Mesothelial cell of epicardium (in vitro differentiated cells): ENCODE results near the gene GLB1L3. TPM values are rescaled to one million over a fixed set of nuclear protein-coding genes. Genes with fewer than 3 reads are reported as not detected.
A peak's percentile ranks its signal among the peaks of the same experiment; 100 is the strongest.
"Not testable (repeated sequence)": the region's sequence is repeated elsewhere in the genome, so short reads cannot be mapped to it uniquely, and the experiment has no call there.

Experiments used
- DNase-seq, 2 experiments: peaks; one replicate each; pipeline ENCODE4 v3.0.0; 2021; ENCODE audit warnings: low spot score in 2 of 2; ENCODE audit not compliant: unreplicated experiment in 2 of 2
- H3K27ac Mint-ChIP-seq: 2 replicates; pipeline ENCODE4 v1.8.0; 2021; ENCODE audit warnings: mixed read lengths
- H3K27me3 Mint-ChIP-seq: 2 replicates; pipeline ENCODE4 v1.8.0; 2021; ENCODE audit warnings: low read depth, mixed read lengths
- H3K36me3 Mint-ChIP-seq: 2 replicates; pipeline ENCODE4 v1.8.0; 2021; ENCODE audit warnings: mixed read lengths
- H3K4me1 Mint-ChIP-seq: 2 replicates; pipeline ENCODE4 v1.8.0; 2021; ENCODE audit warnings: mixed read lengths
- H3K4me3 Mint-ChIP-seq: 2 replicates; pipeline ENCODE4 v1.8.0; 2021; ENCODE audit warnings: mild to moderate bottlenecking, moderate library complexity, mixed read lengths
- H3K9me3 Mint-ChIP-seq: 2 replicates; pipeline ENCODE4 v1.8.0; 2021; ENCODE audit warnings: mixed read lengths
- total RNA-seq: library from RNA; stranded (reverse); gene quantifications from 3 replicates; pipeline ENCODE4 v1.2.1, GENCODE V29; 2021
- TF ChIP-seq, protein P1 (sequence below): fragments of 200-600 bp; sonication (generic); IDR thresholded peaks from one replicate; pipeline ENCODE4 v1.5.0; 2021; ENCODE audit warnings: antibody characterized with exemption; ENCODE audit not compliant: unreplicated experiment

The GLB1L3 gene
- total RNA-seq, 1 donor from 2014 or later = not detected

DNA sequence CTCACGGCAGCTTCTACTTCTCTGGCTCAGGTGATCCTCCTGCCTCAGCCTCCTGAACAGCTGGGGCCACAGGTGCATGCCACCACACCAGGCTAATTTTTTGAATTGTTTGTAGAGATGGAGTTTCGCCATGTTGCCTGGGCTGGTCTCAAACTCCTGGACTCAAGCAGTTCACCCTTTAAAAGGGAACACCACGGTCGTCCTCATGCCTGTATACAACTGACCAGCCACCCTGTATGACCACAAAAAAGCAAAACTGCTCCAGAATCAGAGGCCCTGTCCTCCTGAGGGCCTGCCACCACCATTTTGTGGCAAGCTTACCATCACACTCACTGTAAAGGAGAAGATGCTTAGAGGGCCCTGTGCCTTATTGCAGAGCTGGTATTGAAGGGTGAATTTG, 2.2 kb downstream of the GLB1L3 start:
- H3K4me1 Mint-ChIP-seq = peaks cover 15% of the 10 kb centered on the region
- TF ChIP-seq, protein P1, sequence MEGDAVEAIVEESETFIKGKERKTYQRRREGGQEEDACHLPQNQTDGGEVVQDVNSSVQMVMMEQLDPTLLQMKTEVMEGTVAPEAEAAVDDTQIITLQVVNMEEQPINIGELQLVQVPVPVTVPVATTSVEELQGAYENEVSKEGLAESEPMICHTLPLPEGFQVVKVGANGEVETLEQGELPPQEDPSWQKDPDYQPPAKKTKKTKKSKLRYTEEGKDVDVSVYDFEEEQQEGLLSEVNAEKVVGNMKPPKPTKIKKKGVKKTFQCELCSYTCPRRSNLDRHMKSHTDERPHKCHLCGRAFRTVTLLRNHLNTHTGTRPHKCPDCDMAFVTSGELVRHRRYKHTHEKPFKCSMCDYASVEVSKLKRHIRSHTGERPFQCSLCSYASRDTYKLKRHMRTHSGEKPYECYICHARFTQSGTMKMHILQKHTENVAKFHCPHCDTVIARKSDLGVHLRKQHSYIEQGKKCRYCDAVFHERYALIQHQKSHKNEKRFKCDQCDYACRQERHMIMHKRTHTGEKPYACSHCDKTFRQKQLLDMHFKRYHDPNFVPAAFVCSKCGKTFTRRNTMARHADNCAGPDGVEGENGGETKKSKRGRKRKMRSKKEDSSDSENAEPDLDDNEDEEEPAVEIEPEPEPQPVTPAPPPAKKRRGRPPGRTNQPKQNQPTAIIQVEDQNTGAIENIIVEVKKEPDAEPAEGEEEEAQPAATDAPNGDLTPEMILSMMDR = no peak
- H3K27me3 Mint-ChIP-seq = peaks cover 85% of the 10 kb centered on the region
- no peak overlapping the region for H3K27ac Mint-ChIP-seq
- no peaks in the 10 kb centered on the region for H3K36me3 Mint-ChIP-seq
- H3K9me3 Mint-ChIP-seq = peaks cover 3% of the 10 kb centered on the region
- DNase-seq = peak in 1 of 2 experiments; percentile 10
- H3K4me3 Mint-ChIP-seq = no peak overlapping the region

GRCh38 chr11:134281635-134282034, 5.5 kb downstream of the GLB1L3 start:
- H3K27me3 Mint-ChIP-seq = peaks cover 67% of the 10 kb centered on the region
- H3K4me3 Mint-ChIP-seq, DNase-seq, H3K27ac Mint-ChIP-seq, H3K36me3 Mint-ChIP-seq, H3K4me1 Mint-ChIP-seq, H3K9me3 Mint-ChIP-seq: not testable (repeated sequence)

GRCh38 chr11:134282121-134283045, 6.2 kb downstream of the GLB1L3 start:
- no peaks in the 10 kb centered on the region for H3K4me1 Mint-ChIP-seq
- TF ChIP-seq, protein P1 = no peak
- no peak overlapping the region for H3K4me3 Mint-ChIP-seq
- H3K27ac Mint-ChIP-seq = no peak overlapping the region
- H3K27me3 Mint-ChIP-seq = peaks cover 61% of the 10 kb centered on the region
- DNase-seq = no peak
- H3K9me3 Mint-ChIP-seq = peaks cover 3% of the 10 kb centered on the region
- H3K36me3 Mint-ChIP-seq = no peaks in the 10 kb centered on the region

GRCh38 chr11:134283461-134284230, 7.5 kb downstream of the GLB1L3 start:
- DNase-seq = no peak
- H3K4me3 Mint-ChIP-seq = no peak overlapping the region
- peaks cover 48% of the 10 kb centered on the region for H3K27me3 Mint-ChIP-seq
- H3K36me3 Mint-ChIP-seq = no peaks in the 10 kb centered on the region
- TF ChIP-seq, protein P1 = no peak
- H3K27ac Mint-ChIP-seq = no peak overlapping the region
- no peaks in the 10 kb centered on the region for H3K4me1 Mint-ChIP-seq
- peaks cover under 1% of the 10 kb centered on the region for H3K9me3 Mint-ChIP-seq

DNA sequence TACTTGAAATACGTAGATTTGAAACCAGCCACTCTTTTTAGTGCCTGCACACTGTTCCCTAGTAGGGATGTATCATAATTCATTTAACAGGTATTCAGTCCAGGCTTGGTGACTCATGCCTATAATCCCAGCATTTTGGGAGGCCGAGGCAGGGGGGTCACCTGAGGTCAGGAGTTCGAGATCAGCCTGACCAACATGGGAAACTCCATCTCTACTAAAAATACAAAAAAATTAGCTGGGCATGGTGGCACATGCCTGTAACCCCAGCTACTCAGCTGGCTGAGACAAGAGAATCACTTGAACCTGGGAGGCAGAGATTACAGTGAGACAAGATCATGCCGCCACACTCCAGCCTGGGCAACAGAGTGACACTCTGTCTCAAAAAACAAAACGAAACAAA, 8.2 kb downstream of the GLB1L3 start:
- not testable (repeated sequence) for H3K4me3 Mint-ChIP-seq, H3K27ac Mint-ChIP-seq, H3K36me3 Mint-ChIP-seq, H3K9me3 Mint-ChIP-seq, DNase-seq, H3K4me1 Mint-ChIP-seq
- peaks cover 41% of the 10 kb centered on the region for H3K27me3 Mint-ChIP-seq

DNA sequence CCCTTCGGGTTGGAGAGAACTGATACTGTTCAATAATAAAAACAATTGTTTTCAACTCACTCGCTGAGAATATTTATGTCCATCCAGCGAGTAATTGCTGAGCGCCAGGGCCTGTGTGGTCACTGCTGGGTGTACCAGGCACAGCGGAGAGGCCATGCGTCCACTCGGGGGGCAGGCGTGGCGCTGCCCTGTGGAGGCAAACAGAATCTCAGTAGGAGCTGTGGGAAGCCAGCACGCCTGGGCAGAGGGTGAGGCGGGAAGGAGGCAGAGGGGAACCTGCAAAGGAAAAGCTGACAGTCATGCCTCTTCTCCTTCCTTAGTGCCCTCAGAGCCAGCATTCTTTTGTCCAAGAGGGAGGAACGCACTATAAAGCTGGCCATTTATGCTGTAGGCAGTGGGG, 11.4 kb downstream of the GLB1L3 start:
- H3K36me3 Mint-ChIP-seq = no peaks in the 10 kb centered on the region
- TF ChIP-seq, protein P1 = no peak
- H3K4me3 Mint-ChIP-seq = no peak overlapping the region
- no peak overlapping the region for H3K27ac Mint-ChIP-seq
- H3K9me3 Mint-ChIP-seq = no peaks in the 10 kb centered on the region
- no peak for DNase-seq
- no peaks in the 10 kb centered on the region for H3K4me1 Mint-ChIP-seq
- H3K27me3 Mint-ChIP-seq = peaks cover 20% of the 10 kb centered on the region
